IPS DF 4.7 (cell line): ENCODE measurements around the gene CEP95.

Source experiments
- DNase-seq: peaks from one replicate; pipeline ENCODE4 v3.0.0-alpha.2; 2013; ENCODE audit warnings: low spot score; ENCODE audit errors: extremely low read depth

Gene CEP95

GRCh38 chr17:64496348-64496785 is 10.4 kb upstream of the CEP95 start:
- DNase-seq, result no peak

GRCh38 chr17:64496786-64497564 is 9.8 kb upstream of the CEP95 start, which contains the start of gene POLG2:
Gene POLG2, minus strand, starts transcription at chr17:64497054. Its CDS starts 86 bp downstream, at chr17:64496968.
- DNase-seq, result peak; percentile 71

GRCh38 chr17:64497565-64498035 is 9.2 kb upstream of the CEP95 start:
- DNase-seq, result no peak

- DNase-seq, result no peak
Measured at GRCh38 chr17:64498308-64499203, 8.2 kb upstream of the CEP95 start.

GRCh38 chr17:64499805-64500486 is 6.8 kb upstream of the CEP95 start:
- DNase-seq, result no peak

- no peak for DNase-seq
Measured at GRCh38 chr17:64500487-64500859, 6.3 kb upstream of the CEP95 start.

GRCh38 chr17:64500862-64501765 is 5.7 kb upstream of the CEP95 start:
- DNase-seq, result no peak

- no peak for DNase-seq
Measured at GRCh38 chr17:64502021-64502420, 4.8 kb upstream of the CEP95 start.

- no peak for DNase-seq
Measured at GRCh38 chr17:64502809-64503208, 4.0 kb upstream of the CEP95 start.

GRCh38 chr17:64503341-64503740 is 3.4 kb upstream of the CEP95 start:
- no peak for DNase-seq

GRCh38 chr17:64503821-64504768 is 2.7 kb upstream of the CEP95 start:
- DNase-seq, result no peak

- DNase-seq, result no peak
Measured at GRCh38 chr17:64504769-64505339, 1.9 kb upstream of the CEP95 start.

- no peak for DNase-seq
Measured at GRCh38 chr17:64505340-64506200, 1.2 kb upstream of the CEP95 start.

- peak; percentile 68 for DNase-seq
Measured at GRCh38 chr17:64506201-64506575, 589 bp upstream of the CEP95 start, which contains the start of gene DDX5. Gene DDX5, minus strand, starts transcription at chr17:64506289. Its CDS starts 170 bp downstream, at chr17:64506119.

- no peak for DNase-seq
Measured at GRCh38 chr17:64507413-64507782, 621 bp downstream of the CEP95 start.

- no peak for DNase-seq
Measured at GRCh38 chr17:64508683-64509082, 1.9 kb downstream of the CEP95 start.

GRCh38 chr17:64509179-64509578 is 2.4 kb downstream of the CEP95 start:
- DNase-seq, result no peak

- no peak for DNase-seq
Measured at GRCh38 chr17:64515419-64515818, 8.6 kb downstream of the CEP95 start.
